Measurements from ENCODE around the gene RPS27.

Gene RPS27

DNA sequence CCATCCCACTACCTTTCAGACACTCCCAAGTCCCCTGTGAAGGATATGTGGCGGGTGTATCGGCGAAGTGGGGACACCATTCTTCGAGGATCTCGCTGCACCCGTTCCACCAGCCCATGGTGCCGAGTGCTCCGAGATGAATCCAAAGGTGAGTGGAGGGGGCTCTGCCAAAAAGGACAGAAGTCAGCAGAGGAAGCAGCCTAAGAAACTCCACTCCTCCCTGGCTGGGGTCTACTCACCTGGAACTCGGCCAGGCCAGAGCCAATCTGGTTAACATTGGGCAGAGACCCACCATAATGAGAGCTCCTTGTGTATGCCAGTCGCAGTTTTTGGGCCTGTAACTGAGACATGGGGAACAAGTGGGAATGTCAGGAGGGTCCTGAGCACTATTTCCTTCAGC lies 35.7 kb upstream of the RPS27 start:
- no peak overlapping the region for H3K4me3 Mint-ChIP-seq
- H3K27ac Mint-ChIP-seq = no peak overlapping the region
- peaks cover 46% of the 10 kb centered on the region for H3K36me3 Mint-ChIP-seq (ENCODE audit: low read depth)
- H3K27me3 Mint-ChIP-seq (ENCODE audit: low read depth) = no peaks in the 10 kb centered on the region
- no peaks in the 10 kb centered on the region for H3K9me3 Mint-ChIP-seq
- no peak for DNase-seq (ENCODE audit: low spot score)
- peaks cover 37% of the 10 kb centered on the region for H3K4me1 Mint-ChIP-seq (ENCODE audit: low read depth)

- Mint-ChIP-seq H3K9me3 (no peaks in the 10 kb centered on the region), H3K4me1 (ENCODE audit: low read depth) (peaks cover 40% of the 10 kb centered on the region), H3K27ac (peak overlapping the region; percentile 95), H3K27me3 (ENCODE audit: low read depth) (no peaks in the 10 kb centered on the region), H3K36me3 (ENCODE audit: low read depth) (peaks cover 31% of the 10 kb centered on the region), H3K4me3 (peak overlapping the region; percentile 99)
- DNase-seq (ENCODE audit: low spot score) = no peak
Observed at GRCh38 chr1:153956997-153957715, 33.4 kb upstream of the RPS27 start.

GRCh38 chr1:153957744-153958110 lies 32.8 kb upstream of the RPS27 start:
- H3K36me3 Mint-ChIP-seq (ENCODE audit: low read depth) = peaks cover 30% of the 10 kb centered on the region
- H3K27ac Mint-ChIP-seq = peak overlapping the region; percentile 95
- H3K9me3 Mint-ChIP-seq = no peaks in the 10 kb centered on the region
- peaks cover 44% of the 10 kb centered on the region for H3K4me1 Mint-ChIP-seq (ENCODE audit: low read depth)
- H3K4me3 Mint-ChIP-seq = peak overlapping the region; percentile 99
- H3K27me3 Mint-ChIP-seq (ENCODE audit: low read depth) = no peaks in the 10 kb centered on the region
- peak; percentile 53 for DNase-seq (ENCODE audit: low spot score)

GRCh38 chr1:153958111-153958960 lies 32.2 kb upstream of the RPS27 start, which contains the start of gene CRTC2:
Gene CRTC2 (minus strand): TSS chr1:153958612. CDS start chr1:153958497, 115 bp downstream.
- no peaks in the 10 kb centered on the region for H3K27me3 Mint-ChIP-seq (ENCODE audit: low read depth)
- peak within 1 kb of the TSS; percentile 99 for H3K4me3 Mint-ChIP-seq
- DNase-seq (ENCODE audit: low spot score) = peak; percentile 98
- H3K36me3 Mint-ChIP-seq (ENCODE audit: low read depth) = peaks cover 27% of the 10 kb centered on the region
- H3K27ac Mint-ChIP-seq = peak within 1 kb of the TSS; percentile 95
- peaks cover 44% of the 10 kb centered on the region for H3K4me1 Mint-ChIP-seq (ENCODE audit: low read depth)
- H3K9me3 Mint-ChIP-seq = no peaks in the 10 kb centered on the region

GRCh38 chr1:153958961-153959260 lies 31.7 kb upstream of the RPS27 start:
- no peak for DNase-seq (ENCODE audit: low spot score)
- Mint-ChIP-seq H3K9me3 (no peaks in the 10 kb centered on the region), H3K27ac (peak overlapping the region; percentile 95), H3K4me1 (ENCODE audit: low read depth) (peaks cover 48% of the 10 kb centered on the region), H3K36me3 (ENCODE audit: low read depth) (peaks cover 25% of the 10 kb centered on the region), H3K27me3 (ENCODE audit: low read depth) (no peaks in the 10 kb centered on the region), H3K4me3 (peak overlapping the region; percentile 99)

- Mint-ChIP-seq H3K9me3 (no peaks in the 10 kb centered on the region), H3K4me1 (ENCODE audit: low read depth) (peaks cover 46% of the 10 kb centered on the region), H3K27ac (no peak overlapping the region), H3K36me3 (ENCODE audit: low read depth) (peaks cover 20% of the 10 kb centered on the region), H3K27me3 (ENCODE audit: low read depth) (no peaks in the 10 kb centered on the region), H3K4me3 (no peak overlapping the region)
- DNase-seq (ENCODE audit: low spot score) = no peak
Observed at GRCh38 chr1:153959454-153959853, 31.1 kb upstream of the RPS27 start.

DNA sequence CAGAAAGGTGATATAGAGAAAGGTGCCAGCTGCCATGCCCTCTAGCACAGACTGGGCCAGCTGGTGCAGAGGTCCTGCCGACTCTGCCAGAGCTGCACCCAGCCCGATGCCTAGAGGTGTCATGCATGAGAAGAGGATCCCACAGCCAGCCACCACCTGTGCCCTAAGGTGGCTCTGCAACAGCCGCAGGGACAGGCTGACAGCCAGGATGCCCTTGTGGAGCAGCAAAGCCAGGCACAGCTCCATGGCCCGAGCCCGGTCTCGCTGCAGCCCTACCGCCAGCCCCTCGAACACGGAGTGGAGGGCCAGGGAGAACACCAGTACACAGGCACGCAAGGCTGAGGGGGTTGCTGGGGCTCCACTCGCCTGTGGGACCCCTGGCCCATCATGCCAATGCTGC lies 30.4 kb upstream of the RPS27 start:
- no peaks in the 10 kb centered on the region for H3K27me3 Mint-ChIP-seq (ENCODE audit: low read depth)
- no peak for DNase-seq (ENCODE audit: low spot score)
- H3K36me3 Mint-ChIP-seq (ENCODE audit: low read depth) = peaks cover 18% of the 10 kb centered on the region
- no peaks in the 10 kb centered on the region for H3K9me3 Mint-ChIP-seq
- H3K27ac Mint-ChIP-seq = peak overlapping the region; percentile 59
- H3K4me3 Mint-ChIP-seq = no peak overlapping the region
- H3K4me1 Mint-ChIP-seq (ENCODE audit: low read depth) = peaks cover 45% of the 10 kb centered on the region

- Mint-ChIP-seq H3K4me3 (peak overlapping the region; percentile 83), H3K36me3 (ENCODE audit: low read depth) (peaks cover 20% of the 10 kb centered on the region), H3K27ac (peak overlapping the region; percentile 11), H3K27me3 (ENCODE audit: low read depth) (no peaks in the 10 kb centered on the region), H3K9me3 (no peaks in the 10 kb centered on the region), H3K4me1 (ENCODE audit: low read depth) (peaks cover 44% of the 10 kb centered on the region)
- no peak for DNase-seq (ENCODE audit: low spot score)
Observed at GRCh38 chr1:153961421-153961820, 29.1 kb upstream of the RPS27 start.

DNA sequence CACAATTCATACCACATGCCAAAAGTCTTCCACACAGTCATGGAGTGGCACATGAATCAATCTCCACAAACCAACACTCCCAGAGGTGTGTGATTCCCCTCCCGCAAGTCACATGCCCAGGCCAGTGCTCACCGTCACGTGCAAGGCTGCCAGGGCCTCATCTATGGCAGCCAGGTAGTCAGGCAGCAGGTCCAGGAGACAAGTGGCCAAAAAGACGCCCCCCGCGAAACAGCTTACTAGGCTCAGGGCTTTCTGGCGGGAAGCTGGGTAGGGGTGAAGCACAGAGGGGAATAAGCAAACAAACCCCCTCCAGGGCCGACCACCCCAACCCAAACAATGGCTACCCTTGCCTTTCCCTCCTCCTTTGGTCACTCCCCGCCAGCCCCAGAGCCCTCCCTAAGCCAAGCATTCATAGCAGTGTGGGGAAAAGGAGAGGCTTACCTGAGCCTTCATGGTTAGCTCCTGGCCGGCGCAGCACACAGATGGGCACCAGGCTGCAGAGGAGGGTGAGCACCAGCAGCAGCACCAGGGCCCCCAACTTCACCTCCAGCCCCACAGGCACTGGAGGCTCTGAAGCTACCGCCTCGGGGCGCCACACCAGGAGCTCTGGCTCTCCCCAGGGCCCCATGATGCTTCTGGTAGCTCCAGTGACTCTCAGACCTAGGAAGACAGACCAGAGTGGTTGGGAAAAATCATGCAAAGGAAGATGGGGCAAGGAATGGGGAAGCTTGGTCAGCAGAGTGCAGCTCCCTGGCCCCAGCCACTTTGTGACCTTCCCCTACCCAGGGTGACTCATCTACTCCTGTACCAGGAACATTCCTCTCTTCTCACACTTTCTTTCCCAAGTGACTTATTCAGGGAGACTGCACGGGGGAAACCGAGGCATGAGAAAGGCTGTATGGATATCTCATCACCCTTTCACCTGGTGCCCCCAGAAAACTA lies 28.2 kb upstream of the RPS27 start:
- no peak for DNase-seq (ENCODE audit: low spot score)
- Mint-ChIP-seq H3K27ac (peak overlapping the region; percentile 27), H3K4me1 (ENCODE audit: low read depth) (peaks cover 42% of the 10 kb centered on the region), H3K36me3 (ENCODE audit: low read depth) (peaks cover 19% of the 10 kb centered on the region), H3K4me3 (peak overlapping the region; percentile 83), H3K27me3 (ENCODE audit: low read depth) (no peaks in the 10 kb centered on the region), H3K9me3 (no peaks in the 10 kb centered on the region)

- Mint-ChIP-seq H3K27me3 (ENCODE audit: low read depth) (no peaks in the 10 kb centered on the region), H3K27ac (peak within 1 kb of the TSS; percentile 87), H3K4me3 (peak within 1 kb of the TSS; percentile 83), H3K4me1 (ENCODE audit: low read depth) (peaks cover 47% of the 10 kb centered on the region), H3K36me3 (ENCODE audit: low read depth) (peaks cover 19% of the 10 kb centered on the region), H3K9me3 (no peaks in the 10 kb centered on the region)
- peak; percentile 94 for DNase-seq (ENCODE audit: low spot score)
Observed at GRCh38 chr1:153963030-153963849, 27.3 kb upstream of the RPS27 start, which contains the start of gene SLC39A1. Gene SLC39A1 (minus strand): TSS chr1:153963537. CDS start chr1:153962715, 822 bp downstream.

DNA sequence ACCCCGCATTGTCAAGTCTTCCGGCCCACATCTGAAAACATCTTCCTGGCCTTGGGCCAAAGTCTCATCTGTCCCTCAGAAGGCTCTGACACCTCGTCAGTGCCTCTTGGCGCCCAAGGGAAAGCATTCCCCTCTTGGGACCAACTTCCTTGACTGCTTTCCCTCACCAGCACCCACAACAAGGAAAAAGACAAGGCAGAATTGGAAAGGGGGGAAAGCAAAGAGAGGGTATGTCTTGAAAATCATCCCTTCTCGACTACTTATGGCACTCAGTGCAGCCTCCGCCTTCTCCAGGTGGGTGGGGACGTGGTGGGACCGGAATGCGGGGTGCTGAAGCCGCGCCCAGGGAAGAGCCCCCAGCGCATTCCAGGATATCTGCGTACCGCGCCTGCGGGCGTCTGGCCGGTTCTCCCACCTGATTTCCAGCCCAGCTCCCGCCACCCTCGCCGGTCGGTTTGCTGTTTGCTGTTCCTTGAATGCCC lies 26.7 kb upstream of the RPS27 start:
- Mint-ChIP-seq H3K4me3 (peak overlapping the region; percentile 83), H3K27ac (peak overlapping the region; percentile 87), H3K36me3 (ENCODE audit: low read depth) (peaks cover 17% of the 10 kb centered on the region), H3K27me3 (ENCODE audit: low read depth) (no peaks in the 10 kb centered on the region), H3K9me3 (no peaks in the 10 kb centered on the region), H3K4me1 (ENCODE audit: low read depth) (peaks cover 48% of the 10 kb centered on the region)
- DNase-seq (ENCODE audit: low spot score) = no peak

GRCh38 chr1:153967107-153967999 lies 23.2 kb upstream of the RPS27 start, which contains the start of gene CREB3L4:
Gene CREB3L4 (plus strand): TSS chr1:153967902. CDS start chr1:153968526, 624 bp downstream.
- peak; percentile 87 for DNase-seq (ENCODE audit: low spot score)
- Mint-ChIP-seq H3K27ac (peak within 1 kb of the TSS; percentile 88), H3K27me3 (ENCODE audit: low read depth) (no peaks in the 10 kb centered on the region), H3K36me3 (ENCODE audit: low read depth) (peaks cover 15% of the 10 kb centered on the region), H3K4me1 (ENCODE audit: low read depth) (peaks cover 51% of the 10 kb centered on the region), H3K9me3 (no peaks in the 10 kb centered on the region), H3K4me3 (peak within 1 kb of the TSS; percentile 90)

All from T-helper 2 cell treated with Interferon-gamma antibody and Interleukin-4, amounts not matched to agents 5 μg/mL and 100 μg/mL, for 36 hours (primary cell).